ENCODE data around the gene RCOR1.
A peak's percentile ranks its signal among the peaks of the same experiment; 100 is the strongest.
"Not testable (repeated sequence)": the region's sequence is repeated elsewhere in the genome, so short reads cannot be mapped to it uniquely, and the experiment has no call there.

Gene RCOR1

GRCh38 chr14:102591944-102592762 is at the start of gene RCOR1:
Gene RCOR1, plus strand, starts transcription at chr14:102592649. Its CDS starts 238 bp downstream, at chr14:102592887.
- FAIRE-seq: no peak

GRCh38 chr14:102544046-102544746 is 48.3 kb upstream of the RCOR1 start:
- FAIRE-seq: no peak

- FAIRE-seq: no peak
Observed at GRCh38 chr14:102544747-102545460, 47.5 kb upstream of the RCOR1 start.

GRCh38 chr14:102545461-102546265 is 46.8 kb upstream of the RCOR1 start:
- peak; percentile 58 for FAIRE-seq

GRCh38 chr14:102548616-102549240 is 43.7 kb upstream of the RCOR1 start:
- peak; percentile 51 for FAIRE-seq

- not testable (repeated sequence) for FAIRE-seq
Observed at GRCh38 chr14:102550927-102551401, 41.5 kb upstream of the RCOR1 start.

GRCh38 chr14:102551995-102552705 is 40.3 kb upstream of the RCOR1 start:
- FAIRE-seq: no peak

- no peak for FAIRE-seq
Observed at GRCh38 chr14:102554821-102555819, 37.3 kb upstream of the RCOR1 start.

GRCh38 chr14:102556098-102556677 is 36.3 kb upstream of the RCOR1 start:
- no peak for FAIRE-seq

- FAIRE-seq: no peak
Observed at GRCh38 chr14:102557434-102558226, 34.8 kb upstream of the RCOR1 start.

GRCh38 chr14:102558556-102558955 is 33.9 kb upstream of the RCOR1 start:
- no peak for FAIRE-seq

- FAIRE-seq: no peak
Observed at GRCh38 chr14:102560458-102561261, 31.8 kb upstream of the RCOR1 start.

- FAIRE-seq: no peak
Observed at GRCh38 chr14:102565331-102565887, 27.0 kb upstream of the RCOR1 start.

GRCh38 chr14:102565959-102566358 is 26.5 kb upstream of the RCOR1 start:
- no peak for FAIRE-seq

- FAIRE-seq: no peak
Observed at GRCh38 chr14:102568115-102568614, 24.3 kb upstream of the RCOR1 start.

GRCh38 chr14:102570334-102570995 is 22.0 kb upstream of the RCOR1 start:
- no peak for FAIRE-seq

- FAIRE-seq: no peak
Observed at GRCh38 chr14:102571043-102571442, 21.4 kb upstream of the RCOR1 start.
